Subcutaneous abdominal adipose tissue (tissue), 5 donors: ENCODE results near the gene MAEA.

Source experiments
- H3K27ac ChIP-seq: one replicate; pipeline ENCODE4 v1.7.0; 2013; ENCODE audit warnings: low read depth, mild to moderate bottlenecking, inconsistent platforms, low read length, moderate library complexity
- H3K27me3 ChIP-seq, 5 donors: one replicate each; pipeline ENCODE4 v1.7.0; 2013; ENCODE audit warnings: low read length in 5 of 5, inconsistent platforms in 1 of 5; ENCODE audit not compliant: control insufficient read depth in 5 of 5, insufficient read depth in 4 of 5
- H3K36me3 ChIP-seq, 5 donors: one replicate each; pipeline ENCODE4 v1.7.0; 2013; ENCODE audit warnings: low read length in 5 of 5; ENCODE audit not compliant: control insufficient read depth in 5 of 5, insufficient read depth in 5 of 5
- H3K4me1 ChIP-seq, 5 donors: one replicate each; pipeline ENCODE4 v1.7.0; 2013; ENCODE audit warnings: low read length in 5 of 5, mild to moderate bottlenecking in 3 of 5, moderate library complexity in 1 of 5; ENCODE audit not compliant: control insufficient read depth in 5 of 5, insufficient read depth in 5 of 5
- H3K4me3 ChIP-seq, 5 donors: one replicate each; pipeline ENCODE4 v1.7.0; 2013; ENCODE audit warnings: low read length in 5 of 5, low read depth in 1 of 5
- H3K9ac ChIP-seq, 5 donors: one replicate each; pipeline ENCODE4 v1.7.0; 2013; ENCODE audit warnings: low read length in 5 of 5, mild to moderate bottlenecking in 4 of 5, moderate library complexity in 3 of 5
- H3K9me3 ChIP-seq, 5 donors: one replicate each; pipeline ENCODE4 v1.7.0; 2013; ENCODE audit warnings: low read length in 5 of 5; ENCODE audit not compliant: control insufficient read depth in 5 of 5
- donor health status: healthy.
- donor health status: healthy.
- donor health status: healthy.
- donor health status: healthy.
- donor health status: healthy.

Gene MAEA

DNA sequence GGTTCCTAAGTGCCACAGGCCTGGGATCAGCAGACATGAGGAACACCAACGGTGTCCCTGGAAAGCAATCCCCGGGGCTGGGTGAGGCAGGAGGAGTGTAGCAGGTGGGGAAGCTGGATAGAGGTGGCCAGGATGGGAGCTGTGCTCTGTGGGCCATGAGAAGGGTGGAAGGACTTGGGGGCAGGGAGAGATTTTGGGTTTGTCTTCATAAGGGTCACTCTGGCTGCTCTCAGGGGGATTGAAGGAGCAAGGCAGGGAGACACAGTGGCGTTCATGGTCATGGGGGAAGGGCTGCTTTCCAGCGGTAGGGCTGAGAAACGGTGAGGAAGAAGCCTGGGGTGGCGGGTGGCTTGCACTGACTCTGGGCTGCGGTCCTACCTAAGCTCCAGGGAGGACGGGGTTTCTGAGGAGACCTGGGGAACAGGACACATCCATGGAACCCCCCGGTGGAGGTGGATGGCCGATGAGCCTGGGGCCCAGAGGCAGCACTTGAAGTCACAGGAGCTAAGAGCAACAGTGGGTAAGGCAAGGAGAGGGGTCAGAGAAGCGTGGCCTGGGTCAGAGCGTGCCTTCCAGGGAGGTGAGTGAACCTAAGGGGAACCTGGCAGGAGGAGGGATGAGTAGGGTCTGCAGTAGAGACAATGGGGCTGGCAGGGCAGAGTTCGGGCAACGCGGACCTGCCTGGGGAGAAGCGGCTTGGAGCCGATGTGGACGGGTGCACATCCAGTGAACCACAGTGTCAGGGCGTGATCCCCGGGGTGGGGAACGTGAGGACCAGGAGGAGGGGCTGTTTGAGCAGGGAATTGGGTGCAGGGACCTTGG is 28.4 kb upstream of the MAEA start:
- H3K9me3 ChIP-seq = no peaks in the 10 kb centered on the region
- H3K9ac ChIP-seq = no peak overlapping the region
- H3K4me1 ChIP-seq = no peaks in the 10 kb centered on the region
- H3K27me3 ChIP-seq = no peaks in the 10 kb centered on the region
- peaks cover 0 to 3% (median 0%) of the 10 kb centered on the region in 5 donors for H3K36me3 ChIP-seq
- no peak overlapping the region for H3K27ac ChIP-seq
- H3K4me3 ChIP-seq = no peak overlapping the region

DNA sequence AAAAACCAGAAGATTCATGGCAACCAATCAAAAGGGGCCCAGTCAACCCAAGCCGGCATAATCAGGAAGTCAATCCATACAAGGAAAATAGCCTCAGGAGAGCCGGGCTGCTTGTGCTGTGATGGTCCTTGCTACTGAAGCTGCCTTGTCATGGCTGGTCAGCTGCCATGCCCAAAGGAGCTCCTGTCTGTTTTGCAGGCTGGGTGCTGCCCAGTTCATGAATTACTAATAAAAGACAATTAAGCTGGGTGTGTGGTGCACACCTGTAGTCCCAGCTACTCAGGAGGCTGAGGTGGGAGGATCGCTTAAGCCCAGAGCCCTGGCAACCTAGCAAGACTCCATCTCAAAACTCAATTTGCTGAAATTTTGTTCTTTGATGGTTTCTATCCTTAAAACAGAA is 24.7 kb upstream of the MAEA start:
- Histone ChIP-seq H3K4me3 (no peak overlapping the region), H3K27ac (no peak overlapping the region), H3K36me3 (peaks cover 0 to 3% (median 0%) of the 10 kb centered on the region in 5 donors), H3K4me1 (no peaks in the 10 kb centered on the region), H3K9ac (no peak overlapping the region), H3K27me3 (no peaks in the 10 kb centered on the region), H3K9me3 (peaks cover 0 to 4% (median 3%) of the 10 kb centered on the region in 5 donors)

DNA sequence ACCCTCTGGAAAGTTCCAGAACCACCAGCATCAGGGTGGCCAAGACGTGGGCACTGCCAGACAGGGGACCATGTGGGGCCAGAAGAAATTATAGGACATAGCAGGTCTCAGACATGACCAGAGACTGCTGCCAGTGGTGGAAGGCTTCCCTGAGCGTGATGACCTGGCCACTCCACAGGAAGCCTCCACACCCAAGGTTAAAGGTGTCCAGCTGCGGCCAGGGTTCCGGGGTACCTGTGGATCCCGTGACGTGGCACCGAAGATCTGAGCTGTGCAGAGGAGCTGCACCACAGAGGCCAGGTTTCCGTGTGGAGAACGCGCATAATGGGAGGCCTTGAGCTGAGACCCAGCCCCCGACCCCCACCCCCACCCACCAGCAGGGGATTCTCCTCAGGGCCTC is 24.3 kb upstream of the MAEA start:
- no peak overlapping the region for H3K27ac ChIP-seq
- peaks cover 0 to 4% (median 3%) of the 10 kb centered on the region in 5 donors for H3K9me3 ChIP-seq
- no peaks in the 10 kb centered on the region for H3K27me3 ChIP-seq
- H3K4me3 ChIP-seq = no peak overlapping the region
- H3K9ac ChIP-seq = no peak overlapping the region
- H3K36me3 ChIP-seq = peaks cover 0 to 3% (median 0%) of the 10 kb centered on the region in 5 donors
- H3K4me1 ChIP-seq = no peaks in the 10 kb centered on the region

DNA sequence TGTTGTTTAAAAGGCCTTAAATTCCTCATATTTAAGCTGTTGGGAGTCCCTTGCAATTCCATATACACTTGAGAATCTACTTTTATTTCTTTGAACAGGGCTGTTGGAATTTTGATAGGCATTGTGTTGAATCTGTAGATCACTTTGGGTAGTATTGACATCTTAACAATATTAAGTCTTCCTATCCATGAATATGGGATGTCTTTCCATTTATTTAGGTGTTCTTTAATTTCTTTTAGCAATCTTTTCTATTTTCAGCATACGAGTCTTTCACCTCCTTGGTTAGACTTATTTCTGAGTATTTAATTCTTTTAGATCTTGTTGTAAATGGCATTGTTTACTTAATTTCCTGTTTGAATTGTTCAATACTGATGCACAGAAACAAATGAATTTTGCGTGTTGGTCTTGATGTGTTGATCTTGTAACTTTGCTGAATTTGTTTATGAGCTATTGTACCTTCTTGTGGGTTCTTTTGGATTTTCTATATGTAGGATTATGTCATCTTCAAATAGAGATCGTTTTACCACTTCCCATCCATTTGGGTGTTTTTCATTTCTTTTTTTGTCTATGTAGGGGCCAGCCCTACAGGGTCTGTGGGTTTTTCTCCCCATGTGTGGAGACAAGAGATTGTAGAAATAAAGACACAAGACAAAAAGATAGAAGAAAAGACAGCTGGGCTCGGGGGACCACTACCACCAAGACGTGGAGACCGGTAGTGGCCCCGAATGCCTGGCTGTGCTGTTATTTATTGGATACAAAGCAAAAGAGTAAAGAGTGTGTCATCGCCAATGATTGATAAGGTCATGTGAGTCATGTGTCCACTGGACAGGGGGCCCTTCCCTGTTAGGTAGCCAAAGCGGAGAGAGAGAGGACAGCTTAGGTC is 22.6 kb upstream of the MAEA start:
- H3K4me3 ChIP-seq = no peak overlapping the region
- no peaks in the 10 kb centered on the region for H3K27me3 ChIP-seq
- no peaks in the 10 kb centered on the region for H3K4me1 ChIP-seq
- H3K27ac ChIP-seq = no peak overlapping the region
- peaks cover 0 to 3% (median 0%) of the 10 kb centered on the region in 5 donors for H3K36me3 ChIP-seq
- H3K9me3 ChIP-seq = peaks cover 0 to 4% (median 3%) of the 10 kb centered on the region in 5 donors
- no peak overlapping the region for H3K9ac ChIP-seq

DNA sequence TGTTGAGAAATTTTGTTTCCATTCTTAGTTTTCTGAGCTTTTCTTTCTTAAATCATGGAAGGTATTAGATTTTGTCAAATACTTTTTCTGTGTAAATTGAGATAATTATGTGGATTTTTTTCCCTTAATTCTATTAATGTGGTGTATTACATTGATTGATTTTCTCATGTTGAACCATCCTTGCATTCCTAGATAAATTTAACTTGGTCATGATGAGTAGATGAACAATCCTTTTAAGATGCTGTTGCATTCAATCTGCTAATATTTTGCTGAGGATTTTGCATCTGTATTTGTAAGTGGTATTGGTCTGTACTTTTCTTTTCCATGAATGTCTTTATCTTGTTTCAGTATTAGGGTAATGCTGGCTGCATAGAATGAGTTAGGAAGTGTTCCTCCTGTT is 20.5 kb upstream of the MAEA start:
- H3K27ac ChIP-seq = no peak overlapping the region
- H3K36me3 ChIP-seq = peaks cover 0 to 3% (median 0%) of the 10 kb centered on the region in 5 donors
- no peak overlapping the region for H3K9ac ChIP-seq
- H3K9me3 ChIP-seq = peaks cover 0 to 4% (median 3%) of the 10 kb centered on the region in 5 donors
- no peak overlapping the region for H3K4me3 ChIP-seq
- no peaks in the 10 kb centered on the region for H3K4me1 ChIP-seq
- no peaks in the 10 kb centered on the region for H3K27me3 ChIP-seq

DNA sequence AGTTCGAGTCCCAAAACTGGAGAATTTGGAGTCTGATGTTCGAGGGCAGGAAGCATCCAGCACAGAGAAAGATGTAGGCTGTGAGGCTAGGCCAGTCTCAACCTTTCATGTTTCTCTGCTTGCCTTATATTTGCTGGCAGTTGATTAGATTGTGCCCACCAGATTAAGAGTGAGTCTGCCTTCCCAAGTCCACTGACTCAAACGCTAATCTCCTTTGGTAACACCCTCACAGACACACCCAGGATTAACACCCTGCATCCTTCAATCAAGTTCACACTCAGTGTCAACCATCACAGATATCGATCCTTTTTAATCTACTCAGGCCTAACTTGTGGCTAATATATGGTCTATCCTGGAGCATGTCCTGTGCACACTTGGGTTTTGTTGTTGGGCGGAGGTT is 18.0 kb upstream of the MAEA start:
- Histone ChIP-seq H3K9ac (no peak overlapping the region), H3K4me1 (no peaks in the 10 kb centered on the region), H3K36me3 (no peaks in the 10 kb centered on the region), H3K9me3 (peaks cover 0 to 4% (median 3%) of the 10 kb centered on the region in 5 donors), H3K4me3 (no peak overlapping the region), H3K27me3 (no peaks in the 10 kb centered on the region), H3K27ac (no peak overlapping the region)

DNA sequence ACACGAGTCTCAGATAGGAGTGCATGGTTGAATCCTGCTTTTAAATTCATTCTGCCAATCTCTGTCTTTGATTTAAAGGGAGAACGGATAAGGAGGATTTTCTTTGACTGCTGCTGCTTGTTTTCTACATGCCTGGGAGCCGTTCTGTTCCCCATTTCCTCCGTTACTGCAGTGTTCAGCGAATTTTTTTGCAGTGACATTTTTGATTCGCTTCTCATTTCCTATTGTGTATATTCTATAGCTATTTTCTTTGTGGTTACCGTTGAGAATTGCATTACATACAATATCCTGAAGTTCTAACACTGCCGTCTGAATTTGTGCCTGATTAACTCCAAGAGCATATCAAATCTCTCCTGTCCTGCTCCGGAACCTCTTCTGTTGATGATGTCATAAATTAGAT is 14.8 kb upstream of the MAEA start:
- no peak overlapping the region for H3K9ac ChIP-seq
- no peak overlapping the region for H3K4me3 ChIP-seq
- H3K27ac ChIP-seq = no peak overlapping the region
- no peaks in the 10 kb centered on the region for H3K4me1 ChIP-seq
- H3K36me3 ChIP-seq = no peaks in the 10 kb centered on the region
- no peaks in the 10 kb centered on the region for H3K27me3 ChIP-seq
- H3K9me3 ChIP-seq = no peaks in the 10 kb centered on the region

DNA sequence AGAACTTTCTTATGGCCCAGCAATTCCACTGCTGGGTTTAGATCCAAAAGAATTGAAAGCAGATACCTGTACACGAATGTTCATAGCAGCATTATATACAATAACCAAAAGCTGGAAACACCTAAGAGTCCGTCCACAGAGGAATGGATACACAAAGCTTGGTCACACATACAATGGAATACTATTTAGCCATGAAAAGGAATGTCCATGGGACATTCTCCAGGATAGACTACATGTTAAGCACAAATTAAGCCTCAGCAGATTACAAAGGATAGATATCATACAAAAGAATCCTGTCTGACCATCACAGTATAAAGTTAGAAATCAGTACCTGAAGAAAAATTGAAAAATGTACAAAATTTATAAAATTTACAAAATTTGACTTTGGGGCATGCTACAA is 12.7 kb upstream of the MAEA start:
- Histone ChIP-seq H3K27ac (no peak overlapping the region), H3K9me3 (no peaks in the 10 kb centered on the region), H3K36me3 (no peaks in the 10 kb centered on the region), H3K27me3 (no peaks in the 10 kb centered on the region), H3K4me1 (no peaks in the 10 kb centered on the region), H3K9ac (no peak overlapping the region), H3K4me3 (no peak overlapping the region)

DNA sequence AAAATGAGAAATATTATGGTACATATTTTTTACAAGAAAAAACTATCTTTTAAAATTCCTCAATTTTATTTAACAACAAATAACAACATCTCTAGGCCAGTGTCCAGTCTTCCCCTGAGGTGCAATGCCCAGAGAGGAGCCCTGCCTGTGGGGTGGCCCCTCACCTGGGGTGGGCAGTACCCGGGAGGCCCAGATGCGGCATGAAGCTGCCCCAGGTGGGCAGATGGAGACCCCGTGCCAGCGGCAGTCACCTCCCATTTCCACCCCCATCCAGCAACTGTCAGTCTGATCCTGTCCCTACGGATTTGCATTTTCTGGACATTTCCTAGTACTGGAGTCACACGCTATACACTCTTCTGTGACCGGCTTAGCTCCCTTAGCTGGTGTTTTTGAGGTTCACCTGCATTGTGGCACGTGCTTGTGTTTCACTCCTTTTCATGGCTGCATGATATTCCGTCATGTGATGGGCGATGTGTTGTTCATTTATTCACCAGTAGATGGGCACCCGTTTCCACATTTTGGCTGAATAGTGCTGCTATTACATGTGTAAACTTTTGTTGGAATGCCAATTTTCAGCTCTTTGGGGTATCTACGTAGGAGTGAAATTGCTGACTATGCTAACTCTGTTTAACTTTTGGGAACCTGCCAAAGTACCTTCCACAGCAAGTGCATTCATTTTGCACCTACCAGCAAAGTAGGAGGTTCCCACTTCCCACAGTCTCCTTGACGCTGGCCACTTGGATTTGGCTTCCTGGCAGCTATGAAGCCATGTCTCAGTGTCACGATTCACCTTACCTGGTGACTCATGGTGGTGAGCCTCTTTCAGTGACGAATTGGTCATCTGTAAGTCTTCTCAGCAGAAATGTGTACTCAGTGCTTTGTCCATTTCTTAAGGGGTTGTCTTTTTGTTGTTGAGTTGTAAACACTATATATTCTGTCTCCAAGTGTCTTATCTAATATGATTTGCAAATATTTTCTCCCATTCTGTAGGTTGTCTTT is 11.7 kb upstream of the MAEA start:
- Histone ChIP-seq H3K4me3 (no peak overlapping the region), H3K27me3 (no peaks in the 10 kb centered on the region), H3K9me3 (no peaks in the 10 kb centered on the region), H3K27ac (no peak overlapping the region), H3K9ac (no peak overlapping the region), H3K36me3 (no peaks in the 10 kb centered on the region), H3K4me1 (peaks cover 0 to 2% (median 0%) of the 10 kb centered on the region in 5 donors)
